Sigmoid colon (tissue), 4 donors: ENCODE data around the gene SRRM2.

Source experiments
- CTCF ChIP-seq, 4 experiments: fragments of 450-650 bp in 3 of 4; fragments of 200-600 bp in 1 of 4; IDR thresholded peaks; one replicate each; pipeline ENCODE4 v1.5.1; 2016 to 2019; ENCODE audit warnings: antibody characterized with exemption in 4 of 4, mild to moderate bottlenecking in 3 of 4, moderate library complexity in 2 of 4
- POLR2A ChIP-seq, 2 donors: fragments of 450-650 bp; IDR thresholded peaks; one replicate each; pipeline ENCODE4 v1.6.1; 2016; ENCODE audit warnings: antibody characterized with exemption in 2 of 2, mild to moderate bottlenecking in 2 of 2, moderate library complexity in 2 of 2
- POLR2AphosphoS5 ChIP-seq, 4 donors: sonication (generic); formaldehyde crosslinking; IDR thresholded peaks; one replicate each; pipeline ENCODE4 v1.6.1; 2017; ENCODE audit warnings: antibody characterized with exemption in 4 of 4

- TF ChIP-seq CTCF (IDR thresholded peaks at IDR 0.05) (no peak), POLR2A (IDR thresholded peaks at IDR 0.05) (no peak), POLR2AphosphoS5 (IDR thresholded peaks at IDR 0.05) (no peak)
These were observed 14.5 kb upstream of the SRRM2 start for GRCh38 chr16:2737895-2738418.
